ENCODE data around the gene EVL. TPM values are rescaled to one million over a fixed set of nuclear protein-coding genes. Genes with fewer than 3 reads are reported as not detected.

The EVL gene
- polyA plus RNA-seq, 1 donor, result 163 TPM

DNA sequence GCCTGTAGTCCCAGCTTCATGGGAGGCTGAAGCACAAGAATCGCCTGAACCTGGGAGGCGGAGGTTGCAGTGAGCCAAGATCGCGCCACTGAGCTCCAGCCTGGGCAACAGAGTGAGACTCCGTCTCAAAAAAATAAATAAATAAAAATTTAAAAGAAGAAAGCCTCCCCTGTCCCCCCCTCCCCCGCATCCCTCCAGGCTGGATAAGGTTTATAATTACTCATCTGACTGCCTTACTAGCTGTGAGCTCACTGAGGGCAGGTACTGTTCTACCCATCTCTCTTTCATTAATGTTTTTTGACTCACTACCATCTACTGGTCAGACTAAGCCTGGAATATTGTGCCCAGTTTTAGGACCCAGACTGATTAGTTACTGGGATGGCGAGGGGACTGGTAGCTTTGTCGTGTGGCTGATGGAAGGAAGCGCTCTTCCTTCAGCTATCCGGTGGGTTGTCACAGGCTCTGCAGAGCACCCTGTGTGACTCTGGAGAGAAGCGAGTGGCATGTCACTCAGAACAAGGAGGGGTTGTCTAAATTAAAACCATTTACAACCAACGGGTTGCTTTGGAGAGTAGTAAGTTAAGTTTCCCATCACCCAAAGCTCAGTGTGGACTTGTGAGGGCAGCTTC lies 16.9 kb downstream of the EVL start:
- no peak for DNase-seq

DNA sequence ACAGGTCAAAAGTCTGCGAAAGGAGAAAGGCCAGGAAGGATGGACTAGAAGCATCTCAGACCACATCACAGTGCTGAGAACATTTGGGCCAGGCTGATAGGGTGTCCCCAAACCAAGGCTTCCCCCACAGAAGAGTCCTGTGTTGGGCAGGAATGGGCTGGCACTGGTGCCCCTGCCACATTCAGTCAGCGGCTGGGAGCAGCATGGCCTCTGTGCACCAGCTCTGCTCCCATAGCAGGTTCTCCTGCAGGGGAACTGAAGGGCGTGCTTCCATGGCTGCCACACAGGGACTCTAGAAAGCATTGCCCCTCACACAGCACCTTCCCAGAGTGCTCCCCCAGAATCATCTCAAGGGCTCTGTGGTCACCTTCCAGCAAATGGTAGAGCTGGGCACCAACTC lies 17.5 kb downstream of the EVL start:
- no peak for DNase-seq

- no peak for DNase-seq
Observed at GRCh38 chr14:100083706-100084105, 18.5 kb downstream of the EVL start.

GRCh38 chr14:100084591-100084990 lies 19.4 kb downstream of the EVL start:
- DNase-seq, result no peak

DNA sequence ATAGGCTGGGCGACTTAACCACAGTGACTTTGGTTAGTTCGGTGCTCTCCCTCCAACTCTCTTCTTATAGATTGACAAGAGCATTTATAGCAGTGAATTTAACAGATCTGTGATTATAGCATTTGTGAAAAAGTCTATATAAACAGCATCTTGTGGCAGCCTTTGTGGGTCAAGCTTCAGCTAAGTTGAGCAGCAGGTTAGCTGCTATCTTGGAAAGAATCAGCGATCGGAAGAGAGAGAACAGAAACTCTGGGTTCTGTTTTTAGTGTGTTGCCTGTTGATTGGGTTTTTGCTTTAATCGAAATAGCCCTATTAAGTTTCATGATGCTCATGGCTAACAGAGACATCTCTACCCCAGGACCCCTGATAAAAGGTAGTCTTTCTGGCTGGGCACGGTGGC lies 20.2 kb downstream of the EVL start:
- DNase-seq, result no peak

DNA sequence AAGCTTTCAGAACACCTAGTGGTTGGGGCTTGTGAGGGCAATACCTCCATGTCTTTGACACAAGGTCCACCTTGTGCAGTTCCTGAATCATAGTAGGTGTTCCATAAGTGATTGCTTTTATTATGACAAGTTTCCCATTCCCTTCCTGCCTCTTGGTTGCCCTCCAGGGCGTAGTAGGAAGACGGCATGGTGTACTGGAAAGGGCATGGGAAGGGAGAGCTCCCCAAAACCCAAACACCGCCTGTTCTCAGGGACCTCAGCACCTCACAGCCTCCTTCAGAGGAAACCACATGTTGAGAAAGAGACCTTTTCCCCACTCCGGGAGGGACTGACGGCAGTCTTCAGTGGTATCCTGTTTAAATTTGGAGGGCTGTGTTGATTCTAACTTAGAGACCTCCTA lies 21.1 kb downstream of the EVL start:
- DNase-seq, result no peak

- DNase-seq, result no peak
Observed at GRCh38 chr14:100088226-100088625, 23.0 kb downstream of the EVL start.

- DNase-seq, result no peak
Observed at GRCh38 chr14:100091386-100091785, 26.2 kb downstream of the EVL start.

DNA sequence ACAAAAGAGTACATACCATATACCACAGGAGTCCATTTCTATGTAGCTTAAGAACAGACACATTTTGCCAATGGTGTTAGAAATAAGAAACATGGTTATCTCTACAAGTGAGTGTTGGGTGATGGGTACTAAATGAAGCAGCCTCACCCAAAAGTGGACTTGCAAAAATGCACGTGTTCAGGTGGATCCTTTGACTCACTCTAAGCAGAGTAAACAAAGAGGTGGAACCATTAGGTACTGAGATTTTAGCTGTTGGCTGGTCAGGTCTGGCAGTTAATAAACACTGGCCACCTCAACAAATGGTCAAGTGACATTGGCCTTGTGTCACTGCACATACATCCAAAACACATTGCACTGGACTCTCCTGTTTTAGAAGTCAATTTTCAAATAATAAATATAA lies 27.6 kb downstream of the EVL start:
- no peak for DNase-seq

DNA sequence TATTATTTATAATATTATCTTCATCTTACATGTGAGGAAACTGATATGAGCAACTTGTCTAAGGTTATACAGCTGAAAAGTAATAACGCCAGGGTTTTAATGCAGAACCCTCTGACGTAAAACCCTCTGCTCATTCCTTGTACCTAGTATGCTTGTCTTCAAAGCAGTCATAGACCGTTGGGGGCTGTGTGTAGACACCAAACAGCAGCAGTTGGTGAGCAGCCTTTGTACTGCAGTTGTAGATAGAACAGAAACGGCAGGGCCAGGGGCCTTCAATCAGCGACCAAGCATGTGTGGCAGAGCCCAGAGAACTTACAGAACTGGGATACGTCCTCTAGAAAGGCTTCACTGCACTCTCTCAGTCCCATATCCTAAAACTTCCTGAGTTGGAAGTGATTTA lies 28.1 kb downstream of the EVL start:
- no peak for DNase-seq

DNA sequence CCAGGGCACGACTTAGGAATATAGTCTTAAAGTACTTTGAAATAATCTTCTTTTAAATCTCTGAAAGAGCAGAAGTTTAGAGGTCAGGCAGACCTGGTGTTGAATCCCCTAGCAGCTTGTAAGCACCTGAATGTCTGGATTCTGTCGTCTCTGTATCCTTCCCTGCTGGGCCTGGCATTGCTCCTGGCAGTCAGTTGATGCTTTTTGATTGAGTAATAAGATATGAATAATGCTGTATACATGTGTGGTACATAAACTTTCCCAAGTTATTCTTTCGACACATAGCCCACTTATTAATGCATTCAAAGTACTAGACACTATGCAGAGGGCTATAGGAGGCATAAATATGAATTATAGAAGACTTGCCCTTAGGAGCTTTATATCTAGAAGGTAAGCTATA lies 31.4 kb downstream of the EVL start:
- no peak for DNase-seq

GRCh38 chr14:100098171-100098570 lies 32.9 kb downstream of the EVL start:
- no peak for DNase-seq

GRCh38 chr14:100100032-100100703 lies 34.9 kb downstream of the EVL start:
- no peak for DNase-seq

DNA sequence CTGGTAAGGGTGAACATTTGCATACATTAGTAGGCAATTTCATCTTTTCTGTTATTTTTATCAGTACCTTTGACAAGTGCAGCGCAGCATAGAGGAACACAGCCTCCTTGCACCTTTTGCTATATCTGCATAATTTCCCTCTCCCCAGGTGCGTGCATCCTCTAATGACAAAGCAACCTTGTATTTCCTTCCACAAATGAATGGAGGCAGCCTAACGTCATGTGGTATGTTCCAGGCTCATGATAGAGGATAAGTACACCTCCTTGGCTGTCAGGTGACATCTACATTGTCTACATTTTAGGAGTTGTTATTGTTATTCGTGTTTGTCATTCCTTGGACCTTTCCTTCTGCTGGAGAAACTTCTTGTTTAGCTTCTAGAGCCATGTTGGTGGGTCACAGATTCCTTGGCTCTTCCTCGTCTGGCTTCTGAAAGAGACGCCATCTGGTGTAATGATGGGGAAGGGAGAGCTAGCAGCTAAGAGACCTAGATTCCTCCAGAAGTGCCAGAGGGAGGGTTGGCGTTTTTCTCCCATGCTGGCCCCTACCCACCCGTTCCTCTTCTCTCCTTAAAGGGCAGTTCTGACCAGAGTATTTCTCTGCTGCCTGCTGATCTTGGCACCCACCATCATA lies 37.0 kb downstream of the EVL start:
- no peak for DNase-seq

GRCh38 chr14:100103250-100104005 lies 38.2 kb downstream of the EVL start:
- no peak for DNase-seq

GRCh38 chr14:100104006-100104352 lies 38.8 kb downstream of the EVL start:
- no peak for DNase-seq

DNA sequence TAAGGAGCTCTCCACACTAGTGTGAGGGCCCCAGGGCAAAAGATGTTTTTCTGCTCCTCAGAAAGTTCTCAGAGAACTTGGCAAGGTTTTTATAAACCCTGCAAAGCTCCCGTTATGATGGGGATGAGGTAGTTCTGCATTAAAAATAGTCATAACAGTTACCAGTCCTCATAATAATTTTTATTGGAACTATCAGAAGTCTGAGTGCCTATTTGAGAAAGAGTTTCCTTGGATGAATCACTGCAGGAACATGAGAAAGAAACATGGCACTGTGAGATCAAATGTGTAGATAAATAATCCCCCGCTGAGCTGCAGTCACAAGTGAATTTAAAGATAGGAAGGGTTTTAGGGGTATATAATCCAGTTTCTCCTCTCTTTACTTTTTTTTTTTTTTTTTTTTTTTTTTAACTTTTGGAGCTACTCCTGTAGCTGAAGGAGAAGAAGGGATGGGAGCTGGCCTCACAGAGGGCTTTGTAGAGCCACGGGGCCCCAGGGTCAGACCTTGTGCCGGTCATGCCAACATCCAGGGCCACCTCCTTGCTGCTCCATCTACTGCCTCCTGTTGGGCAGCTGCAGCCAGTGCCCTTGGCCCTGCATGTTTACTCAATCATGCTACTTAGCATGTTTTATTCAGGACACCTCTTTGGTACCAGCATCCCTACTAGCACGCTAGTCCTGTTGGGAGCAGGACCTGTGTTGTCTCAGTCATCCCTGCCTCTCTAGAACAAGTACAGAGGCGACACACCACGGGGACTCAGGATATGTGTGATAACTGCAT lies 39.5 kb downstream of the EVL start:
- DNase-seq, result no peak

- DNase-seq, result no peak
Observed at GRCh38 chr14:100105357-100106169, 40.3 kb downstream of the EVL start.

- DNase-seq, result no peak
Observed at GRCh38 chr14:100106250-100107112, 41.3 kb downstream of the EVL start.

DNA sequence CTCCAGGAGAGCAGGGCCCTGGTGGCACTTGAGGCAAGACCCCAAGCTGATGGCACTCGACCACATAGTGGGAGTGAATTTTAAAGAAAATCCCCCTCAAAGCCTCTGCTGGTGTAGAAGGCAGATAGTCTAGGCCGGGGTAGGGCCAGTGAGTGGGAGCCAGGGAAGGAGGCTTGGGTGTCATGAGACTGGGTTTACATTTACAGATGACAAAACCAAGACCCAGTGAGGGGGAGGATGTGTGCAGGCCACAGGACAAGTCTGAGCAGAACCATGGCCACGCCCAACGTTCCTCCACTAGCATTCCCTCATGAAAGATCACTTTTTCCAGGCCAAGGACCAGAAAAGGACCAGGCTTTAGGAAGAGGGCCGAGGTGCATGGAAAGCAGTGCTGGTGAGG lies 42.0 kb downstream of the EVL start:
- no peak for DNase-seq
